Myocyte (in vitro differentiated cells): Measurements from ENCODE around the gene ATOH8. TPM values are rescaled to one million over a fixed set of nuclear protein-coding genes. Genes with fewer than 3 reads are reported as not detected.

Source experiments
- DNase-seq: peaks from one replicate; pipeline ENCODE4 v3.0.0-alpha.2; 2012; ENCODE audit warnings: low read depth
- total RNA-seq: library from RNA; depleted of rRNA; stranded (reverse); fragments of >200 nt; gene quantifications from 2 replicates; pipeline ENCODE4 v1.2.3, GENCODE V29; 2014

ATOH8 gene
- total RNA-seq, 1 donor from 2014 or later = 7.2 TPM

- no peak for DNase-seq
Measured at GRCh38 chr2:85799215-85799956, 45.6 kb downstream of the ATOH8 start.

- no peak for DNase-seq
Measured at GRCh38 chr2:85800586-85800985, 46.8 kb downstream of the ATOH8 start.

GRCh38 chr2:85801871-85802270 is 48.1 kb downstream of the ATOH8 start:
- DNase-seq = no peak

GRCh38 chr2:85802354-85803103 is 48.7 kb downstream of the ATOH8 start:
- no peak for DNase-seq

- no peak for DNase-seq
Measured at GRCh38 chr2:85803704-85804425, 50.1 kb downstream of the ATOH8 start.

- peak; percentile 27 for DNase-seq
Measured at GRCh38 chr2:85804583-85804982, 50.8 kb downstream of the ATOH8 start.

- DNase-seq = no peak
Measured at GRCh38 chr2:85806358-85807118, 52.7 kb downstream of the ATOH8 start.

GRCh38 chr2:85807756-85808155 is 54.0 kb downstream of the ATOH8 start:
- DNase-seq = no peak

- DNase-seq = no peak
Measured at GRCh38 chr2:85810371-85811179, 56.8 kb downstream of the ATOH8 start.

GRCh38 chr2:85811180-85812093 is 57.6 kb downstream of the ATOH8 start:
- no peak for DNase-seq

- DNase-seq = no peak
Measured at GRCh38 chr2:85812094-85812735, 58.4 kb downstream of the ATOH8 start.

- no peak for DNase-seq
Measured at GRCh38 chr2:85813211-85813981, 59.6 kb downstream of the ATOH8 start.

GRCh38 chr2:85813982-85814801 is 60.4 kb downstream of the ATOH8 start:
- DNase-seq = peak; percentile 90

GRCh38 chr2:85814802-85815550 is 61.2 kb downstream of the ATOH8 start:
- DNase-seq = no peak

- DNase-seq = no peak
Measured at GRCh38 chr2:85819811-85820510, 66.2 kb downstream of the ATOH8 start.

- peak; percentile 30 for DNase-seq
Measured at GRCh38 chr2:85822766-85823165, 69.0 kb downstream of the ATOH8 start.
